ENCODE measurements around the gene CACTIN.

CACTIN gene

GRCh38 chr19:3623716-3624115 is 2.9 kb downstream of the CACTIN start:
- no peak for DNase-seq

- DNase-seq, result no peak
Measured at GRCh38 chr19:3622224-3622623, 4.4 kb downstream of the CACTIN start.

GRCh38 chr19:3621689-3622088 is 4.9 kb downstream of the CACTIN start:
- no peak for DNase-seq

- no peak for DNase-seq
Measured at GRCh38 chr19:3620817-3621547, 5.6 kb downstream of the CACTIN start.

GRCh38 chr19:3620145-3620816 is 6.3 kb downstream of the CACTIN start:
- no peak for DNase-seq

- DNase-seq, result no peak
Measured at GRCh38 chr19:3619631-3620012, 7.0 kb downstream of the CACTIN start.

- DNase-seq, result no peak
Measured at GRCh38 chr19:3618811-3619630, 7.6 kb downstream of the CACTIN start.

GRCh38 chr19:3618144-3618810 is 8.3 kb downstream of the CACTIN start:
- DNase-seq, result no peak

- no peak for DNase-seq
Measured at GRCh38 chr19:3617463-3617862, 9.1 kb downstream of the CACTIN start.

- no peak for DNase-seq
Measured at GRCh38 chr19:3615524-3616135, 11.0 kb downstream of the CACTIN start.

GRCh38 chr19:3614858-3615505 is 11.6 kb downstream of the CACTIN start:
- DNase-seq, result no peak

- no peak for DNase-seq
Measured at GRCh38 chr19:3613818-3614661, 12.6 kb downstream of the CACTIN start.

- no peak for DNase-seq
Measured at GRCh38 chr19:3612901-3613741, 13.5 kb downstream of the CACTIN start.

- no peak for DNase-seq
Measured at GRCh38 chr19:3612330-3612729, 14.3 kb downstream of the CACTIN start.

- no peak for DNase-seq
Measured at GRCh38 chr19:3611841-3612240, 14.7 kb downstream of the CACTIN start.

- no peak for DNase-seq
Measured at GRCh38 chr19:3610745-3611717, 15.6 kb downstream of the CACTIN start.

GRCh38 chr19:3609779-3610719 is 16.5 kb downstream of the CACTIN start:
- no peak for DNase-seq
